ENCODE measurements around the gene ELAVL4. TPM values are rescaled to one million over a fixed set of nuclear protein-coding genes. Genes with fewer than 3 reads are reported as not detected.

The ELAVL4 gene
- total and polyA plus RNA-seq, 2 donors (not counting 3 experiments of a cell fraction or from before 2014, with no cell fraction given), result not detected

GRCh38 chr1:50172299-50172698, 63.6 kb downstream of the ELAVL4 start:
- intact Hi-C loops (cut with micrococcal nuclease) (no loop called here), dilution Hi-C loops (cut with MboI; ENCODE audit: extremely low pct_ligation_motif_present, low sequenced_read_pairs) (no loop called here)
- Histone ChIP-seq H3K9ac (replicated peaks; ENCODE audit: extremely low read depth, insufficient read depth, low read length) (no peak overlapping the region), H3K27me3 (ENCODE audit: control insufficient read depth in 2 of 2, insufficient read depth in 2 of 2, low read length in 2 of 2) (no peaks in the 10 kb centered on the region), H2AFZ (ENCODE audit: low read depth, low read length) (no peak overlapping the region), H3K4me2 (ENCODE audit: insufficient read depth, low read length) (no peak overlapping the region), H3K9me3 (replicated peaks; ENCODE audit: control insufficient read depth, insufficient read depth, low read length) (no peaks in the 10 kb centered on the region), H3K79me2 (ENCODE audit: control insufficient read depth, insufficient read depth, low read length) (no peaks in the 10 kb centered on the region), H3K27ac (ENCODE audit: insufficient read depth, low read depth, low read length) (no peak overlapping the region), H4K20me1 (replicated peaks; ENCODE audit: control insufficient read depth, extremely low read depth, insufficient read depth, low read length) (no peaks in the 10 kb centered on the region), H3K9me1 (replicated peaks; ENCODE audit: control insufficient read depth, extremely low read depth, insufficient read depth, low read length) (no peaks in the 10 kb centered on the region), H3K36me3 (ENCODE audit: control insufficient read depth in 2 of 2, extremely low read depth in 1 of 2, insufficient read depth in 2 of 2, low read length in 2 of 2) (no peaks in the 10 kb centered on the region), H3K4me1 (ENCODE audit: control insufficient read depth, extremely low read depth, insufficient read depth, low read length) (no peaks in the 10 kb centered on the region), H3K4me3 (replicated peaks in 1 of 3; ENCODE audit: insufficient read depth in 1 of 3, low read depth in 1 of 3, low read length in 3 of 3) (no peak overlapping the region)
- ChIA-PET POLR2A (no interaction called here), CTCF (no interaction called here)
- DNase-seq (ENCODE audit: low read depth, low spot score), result no peak
- BruUV-seq (replicated peaks), result no TSS peak
- FAIRE-seq, result no peak
- TF ChIP-seq MYC (IDR thresholded peaks at IDR 0.05; ENCODE audit: low read depth, low read length), result no peak
- no peak for TF ChIP-seq JUN (IDR thresholded peaks at IDR 0.05; ENCODE audit: borderline replicate concordance, insufficient read depth, insufficient read length, low read depth)
- TF ChIP-seq POLR2A (IDR thresholded peaks at IDR 0.05; ENCODE audit: low read depth, low read length), result no peak
- TF ChIP-seq EZH2 (IDR thresholded peaks at IDR 0.05; ENCODE audit: borderline replicate concordance, low read depth, low read length, severe bottlenecking), result no peak
- TF ChIP-seq GATA2 (IDR thresholded peaks at IDR 0.05; ENCODE audit: insufficient read depth, insufficient read length, low read depth, low read length), result no peak
- TF ChIP-seq POLR2AphosphoS5 (IDR thresholded peaks at IDR 0.05; ENCODE audit: insufficient read depth, low read depth, low read length), result no peak
- TF ChIP-seq FOS (IDR thresholded peaks at IDR 0.05; ENCODE audit: borderline replicate concordance, insufficient read depth, low read length), result no peak
- TF ChIP-seq, protein P1, sequence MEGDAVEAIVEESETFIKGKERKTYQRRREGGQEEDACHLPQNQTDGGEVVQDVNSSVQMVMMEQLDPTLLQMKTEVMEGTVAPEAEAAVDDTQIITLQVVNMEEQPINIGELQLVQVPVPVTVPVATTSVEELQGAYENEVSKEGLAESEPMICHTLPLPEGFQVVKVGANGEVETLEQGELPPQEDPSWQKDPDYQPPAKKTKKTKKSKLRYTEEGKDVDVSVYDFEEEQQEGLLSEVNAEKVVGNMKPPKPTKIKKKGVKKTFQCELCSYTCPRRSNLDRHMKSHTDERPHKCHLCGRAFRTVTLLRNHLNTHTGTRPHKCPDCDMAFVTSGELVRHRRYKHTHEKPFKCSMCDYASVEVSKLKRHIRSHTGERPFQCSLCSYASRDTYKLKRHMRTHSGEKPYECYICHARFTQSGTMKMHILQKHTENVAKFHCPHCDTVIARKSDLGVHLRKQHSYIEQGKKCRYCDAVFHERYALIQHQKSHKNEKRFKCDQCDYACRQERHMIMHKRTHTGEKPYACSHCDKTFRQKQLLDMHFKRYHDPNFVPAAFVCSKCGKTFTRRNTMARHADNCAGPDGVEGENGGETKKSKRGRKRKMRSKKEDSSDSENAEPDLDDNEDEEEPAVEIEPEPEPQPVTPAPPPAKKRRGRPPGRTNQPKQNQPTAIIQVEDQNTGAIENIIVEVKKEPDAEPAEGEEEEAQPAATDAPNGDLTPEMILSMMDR (IDR thresholded peaks at IDR 0.05; ENCODE audit: extremely low read depth in 1 of 2, insufficient read depth in 1 of 2, low read depth in 1 of 2, low read length in 2 of 2), result no peak
- TF ChIP-seq, protein P2, sequence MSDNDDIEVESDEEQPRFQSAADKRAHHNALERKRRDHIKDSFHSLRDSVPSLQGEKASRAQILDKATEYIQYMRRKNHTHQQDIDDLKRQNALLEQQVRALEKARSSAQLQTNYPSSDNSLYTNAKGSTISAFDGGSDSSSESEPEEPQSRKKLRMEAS (IDR thresholded peaks at IDR 0.05; ENCODE audit: insufficient read depth, insufficient read length), result no peak
